NCI-H1048 (cell line): ENCODE results near the gene SCLY.
"Not testable (repeated sequence)": the region's sequence is repeated elsewhere in the genome, so short reads cannot be mapped to it uniquely, and the experiment has no call there.

Source experiments
- DNase-seq: peaks from one replicate; lab custom pipeline; 2025; lab: John Stamatoyannopoulos, UW

Gene SCLY

GRCh38 chr2:238113611-238114010 is 52.8 kb downstream of the SCLY start:
- DNase-seq, result no peak

GRCh38 chr2:238114331-238114841 is 53.6 kb downstream of the SCLY start:
- DNase-seq, result no peak

GRCh38 chr2:238114851-238115660 is 54.3 kb downstream of the SCLY start:
- DNase-seq, result no peak

DNA sequence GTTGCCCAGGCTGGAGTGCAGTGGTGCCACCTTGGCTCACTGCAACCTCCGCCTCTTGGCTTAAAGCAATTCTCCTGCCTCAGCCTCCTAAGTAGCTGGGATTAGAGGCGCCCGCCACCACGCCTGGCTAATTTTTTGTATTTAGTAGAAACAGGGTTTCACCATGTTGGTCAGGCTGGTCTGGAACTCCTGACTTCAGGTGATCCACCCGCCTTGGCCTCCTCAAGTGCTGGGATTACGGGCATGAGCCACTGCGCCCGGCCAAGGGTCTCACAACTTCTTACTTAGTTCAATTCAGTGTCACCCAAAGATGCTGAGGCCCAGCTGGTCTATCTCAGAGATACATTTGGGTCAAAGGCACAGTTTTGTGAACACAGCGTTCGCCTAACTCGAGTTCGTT is 54.9 kb downstream of the SCLY start:
- DNase-seq, result not testable (repeated sequence)

DNA sequence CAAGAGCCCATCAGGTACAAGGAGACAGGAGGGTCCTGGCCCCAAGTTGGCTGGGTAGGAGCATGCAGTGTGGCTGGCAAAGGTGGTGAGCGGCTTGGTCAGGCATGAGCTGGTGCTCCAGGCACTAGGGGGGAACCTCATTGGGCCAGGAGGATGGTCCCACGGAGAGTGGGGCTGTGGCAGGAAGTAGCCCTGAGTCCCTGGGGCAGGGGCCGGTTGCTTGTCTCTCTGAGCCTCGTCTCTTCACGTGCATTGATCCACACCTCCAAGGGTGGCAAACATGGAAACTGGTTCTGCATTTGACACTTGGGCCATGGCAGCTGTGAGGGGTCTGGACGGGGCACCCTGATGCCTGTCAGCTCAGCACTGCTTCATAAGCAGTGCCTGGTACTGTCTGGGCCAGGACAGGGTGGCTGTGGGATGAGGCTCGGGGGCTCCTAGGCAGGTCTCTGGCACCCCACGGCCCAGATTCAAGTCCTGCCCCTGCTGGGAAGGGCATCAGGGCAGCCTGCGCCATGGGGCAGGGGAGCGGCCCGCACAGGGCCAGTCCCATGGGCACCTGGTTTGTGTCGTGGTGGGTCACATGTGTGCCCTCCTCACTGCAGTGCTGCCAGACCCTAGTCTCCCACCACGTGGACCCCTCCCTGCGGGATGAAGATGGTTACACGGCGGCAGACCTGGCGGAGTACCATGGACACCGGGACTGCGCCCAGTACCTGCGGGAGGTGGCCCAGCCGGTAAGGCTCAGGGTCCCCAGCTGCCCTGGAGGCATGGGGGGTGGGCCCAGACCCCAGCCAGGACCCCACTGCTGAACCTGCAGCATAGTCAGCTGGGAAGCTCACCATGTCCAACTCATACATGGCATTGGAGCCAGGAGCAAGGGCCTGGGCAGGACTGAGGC is 55.7 kb downstream of the SCLY start:
- no peak for DNase-seq

DNA sequence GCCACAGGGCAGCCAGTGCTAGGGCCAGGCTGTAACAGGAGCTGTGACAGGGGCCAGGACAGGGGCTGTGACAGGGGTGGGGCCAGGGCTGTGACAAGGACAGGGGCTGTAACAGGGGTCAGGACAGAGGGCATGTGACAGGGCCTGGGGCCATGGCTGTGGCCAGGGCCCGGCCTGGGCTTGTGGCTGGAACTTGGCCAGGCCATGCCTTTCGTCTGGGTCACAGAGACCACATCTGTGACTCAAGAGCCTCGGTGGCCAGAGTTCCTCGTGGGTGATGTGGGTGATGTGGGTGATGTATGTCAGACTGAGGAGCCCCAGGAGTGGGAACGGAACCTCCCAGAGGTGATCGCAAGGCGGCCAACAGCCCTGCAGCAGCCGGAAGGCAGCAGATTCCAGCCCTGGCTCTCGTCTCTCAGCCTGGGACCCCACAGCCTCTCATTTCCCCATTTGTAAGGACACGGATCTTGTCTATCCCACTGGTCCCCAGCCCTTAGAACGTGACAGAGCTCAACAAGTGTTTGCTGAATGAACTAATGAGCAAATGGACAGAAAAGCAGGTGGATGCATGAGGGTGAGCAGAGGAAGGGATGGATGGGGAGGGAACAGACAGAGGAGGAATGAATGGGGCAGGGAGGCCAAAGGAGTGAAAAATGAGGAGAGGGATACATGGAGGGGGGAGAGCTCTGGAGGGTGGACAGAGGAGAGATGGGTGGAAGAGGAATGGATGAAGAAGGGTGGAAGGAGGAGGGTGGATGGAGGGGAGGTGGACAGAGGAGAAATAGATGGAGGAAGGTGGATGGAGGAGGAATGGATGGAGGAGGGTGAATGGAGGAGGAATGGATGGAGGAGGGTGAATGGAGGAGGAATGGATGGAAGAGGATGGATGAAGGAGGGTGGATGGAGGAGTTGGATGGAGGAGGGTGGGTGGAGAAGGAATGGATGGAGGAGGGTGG is 56.7 kb downstream of the SCLY start:
- no peak for DNase-seq

- no peak for DNase-seq
These were observed 59.1 kb downstream of the SCLY start for GRCh38 chr2:238119756-238120462.

DNA sequence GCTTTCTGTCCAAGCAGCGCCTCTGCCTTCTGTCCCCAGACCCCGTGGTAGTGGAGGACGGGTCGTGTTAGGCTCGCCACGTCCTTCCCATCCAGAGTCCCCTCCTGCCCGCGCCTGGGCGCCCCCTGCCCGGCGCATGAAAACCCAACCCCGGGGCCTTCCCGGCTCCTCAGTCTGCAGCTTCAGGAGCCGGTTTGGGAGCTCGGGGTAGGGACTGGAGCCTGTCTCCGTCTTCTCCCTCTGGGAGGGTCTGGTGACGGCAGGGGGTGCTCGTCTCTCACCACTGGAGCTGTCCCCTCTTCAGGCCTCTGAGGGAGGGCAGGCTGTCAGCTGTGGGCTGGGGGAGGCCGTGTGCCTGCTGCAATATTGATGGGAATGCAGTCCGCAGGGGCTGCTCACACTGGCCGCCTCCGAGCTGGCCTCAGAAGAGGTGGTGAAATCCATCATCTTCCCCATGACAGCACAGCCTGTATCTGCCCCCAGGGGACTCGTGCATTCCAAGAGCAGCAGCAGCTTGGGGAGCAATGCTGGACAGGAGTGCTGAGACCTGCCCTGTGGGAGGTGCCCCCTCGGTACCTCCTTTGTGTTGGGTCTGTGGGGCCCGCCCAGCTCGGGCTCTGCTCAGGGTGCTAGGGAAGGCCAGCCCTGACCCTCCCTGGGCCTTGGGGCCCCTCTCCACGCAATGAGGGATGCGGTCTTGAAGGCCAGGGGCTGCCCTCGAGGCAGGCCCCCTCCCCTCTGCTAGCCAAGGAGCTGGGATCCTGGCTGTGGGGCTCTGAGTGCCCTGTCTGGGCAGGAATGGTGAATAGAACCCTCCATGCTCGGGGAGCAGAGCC is 59.9 kb downstream of the SCLY start:
- no peak for DNase-seq

DNA sequence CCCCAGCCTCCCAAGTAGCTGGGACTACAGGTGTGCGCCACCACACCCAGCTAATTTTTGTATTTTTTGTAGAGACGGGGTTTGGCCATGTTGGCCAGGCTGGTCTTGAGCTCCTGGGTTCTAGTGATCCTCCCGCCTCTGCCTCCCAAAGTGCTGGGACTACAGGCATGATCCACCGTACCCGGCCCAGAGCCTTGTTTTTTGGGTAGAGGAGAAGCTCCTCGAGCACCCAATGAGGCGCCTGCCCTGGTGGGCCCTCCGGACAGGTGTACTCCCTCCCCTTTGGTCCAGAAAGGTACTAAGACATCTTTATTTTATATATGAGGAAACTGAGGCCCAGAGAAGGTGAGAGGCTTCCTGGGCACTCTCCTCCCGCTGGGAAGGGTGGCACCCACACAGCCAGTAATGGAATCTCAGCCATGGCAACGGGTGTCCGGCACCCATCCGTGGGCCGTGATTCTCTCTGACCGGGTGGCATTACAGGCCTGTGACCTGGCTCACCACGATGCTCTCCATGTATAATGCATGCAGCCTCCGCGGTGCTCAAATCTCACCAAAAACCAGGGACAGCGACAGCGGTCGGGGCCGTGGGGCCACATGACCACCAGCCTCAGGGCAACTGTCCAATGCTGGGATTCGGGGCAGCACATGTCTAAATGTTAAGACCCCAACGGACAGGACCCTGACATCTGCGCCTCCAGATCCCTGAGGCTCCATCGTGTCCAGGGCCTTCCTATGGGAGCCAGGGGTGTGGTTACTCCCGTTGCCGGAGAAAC is 60.9 kb downstream of the SCLY start:
- no peak for DNase-seq

DNA sequence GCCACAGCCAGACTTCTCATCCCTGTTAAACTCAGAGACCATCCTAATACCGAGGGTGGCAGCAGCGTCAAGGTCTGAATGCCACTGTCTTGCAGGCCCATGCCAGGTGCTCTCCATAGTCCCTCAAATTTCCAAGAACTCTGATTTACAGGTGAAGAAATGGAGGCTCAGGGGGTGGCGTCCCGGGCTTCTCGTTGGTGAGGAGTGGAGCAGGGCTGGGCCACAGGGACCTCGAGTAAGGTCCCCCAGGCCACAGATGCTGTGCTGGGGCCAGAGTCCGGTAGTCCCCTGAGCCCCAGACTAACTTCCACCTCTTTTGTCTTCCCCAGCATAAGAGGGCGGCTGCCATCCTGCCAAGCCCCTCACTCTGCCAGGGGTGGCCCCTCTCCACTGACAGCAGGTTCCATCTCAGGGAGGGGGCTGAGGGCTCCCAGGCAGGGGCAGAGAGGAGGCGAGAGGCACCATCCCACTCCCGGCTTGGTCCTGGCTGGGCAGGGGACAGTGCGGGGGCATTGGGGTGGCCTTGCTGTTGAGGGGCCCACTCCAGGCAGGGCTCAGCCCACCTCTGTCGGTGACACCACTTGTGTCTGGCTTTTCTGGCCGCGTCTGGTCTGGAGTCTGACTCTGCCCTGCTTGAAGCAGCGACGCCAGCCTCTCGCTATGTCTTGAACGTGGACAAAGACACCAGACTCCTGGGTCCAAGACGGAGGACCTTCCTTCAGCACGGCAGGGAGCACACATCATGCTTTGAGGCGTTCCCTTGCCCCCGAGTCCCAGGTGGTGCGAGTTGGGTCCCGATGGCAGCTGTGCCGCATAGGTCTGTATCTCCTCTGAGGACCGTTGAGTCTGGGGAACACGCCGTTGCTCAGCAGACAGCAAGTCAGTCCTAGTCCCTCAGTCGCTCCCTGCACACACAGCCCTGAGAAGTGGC is 61.8 kb downstream of the SCLY start:
- DNase-seq, result no peak

GRCh38 chr2:238123218-238123971 is 62.6 kb downstream of the SCLY start:
- DNase-seq, result no peak

GRCh38 chr2:238123991-238124470 is 63.2 kb downstream of the SCLY start:
- no peak for DNase-seq

- DNase-seq, result no peak
These were observed 63.8 kb downstream of the SCLY start for GRCh38 chr2:238124488-238125126.

GRCh38 chr2:238125127-238125885 is 64.5 kb downstream of the SCLY start:
- DNase-seq, result no peak

GRCh38 chr2:238126338-238126737 is 65.5 kb downstream of the SCLY start:
- DNase-seq, result no peak

DNA sequence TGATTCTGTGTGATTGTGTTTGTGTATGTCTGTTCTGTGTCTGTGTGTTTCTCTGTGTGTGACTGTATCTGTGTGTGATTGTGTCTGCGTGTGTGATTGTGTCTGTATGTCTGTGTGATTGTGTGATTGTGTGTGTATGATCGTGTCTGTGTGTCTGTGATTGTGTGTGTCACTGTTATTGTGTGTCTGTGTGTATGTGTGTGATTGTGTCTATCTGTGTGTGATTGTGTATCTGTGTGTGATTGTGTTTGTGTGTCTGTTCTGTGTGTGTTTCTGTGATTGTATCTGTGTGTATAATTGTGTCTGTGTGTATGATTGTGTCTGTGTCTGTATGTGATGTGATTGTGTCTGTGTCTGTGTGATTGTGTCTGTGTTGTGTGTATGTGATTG is 66.0 kb downstream of the SCLY start:
- DNase-seq, result no peak
